ENCODE results near the gene EFCAB8.

The EFCAB8 gene

GRCh38 chr20:33002087-33002808, 143.5 kb downstream of the EFCAB8 start:
- no peak overlapping the region for H3K4me3 ChIP-seq (ENCODE audit: low read length in 2 of 2)
- no peaks in the 10 kb centered on the region for H3K4me1 ChIP-seq (ENCODE audit: control insufficient read depth, insufficient read depth, low read length)
- H3K36me3 ChIP-seq (ENCODE audit: control insufficient read depth in 2 of 2, insufficient read depth in 2 of 2, low read length in 2 of 2) = no peaks in the 10 kb centered on the region
- H3K27ac ChIP-seq (ENCODE audit: low read length) = no peak overlapping the region
- H3K27me3 ChIP-seq (ENCODE audit: control insufficient read depth in 1 of 2, insufficient read depth in 2 of 2, low read length in 2 of 2) = peaks cover 0 to 4% of the 10 kb centered on the region in 2 donors
- peaks cover 4 to 15% of the 10 kb centered on the region in 2 donors for H3K9me3 ChIP-seq (ENCODE audit: control insufficient read depth in 2 of 2, low read length in 2 of 2)
- H3K9ac ChIP-seq (ENCODE audit: low read length in 2 of 2) = no peak overlapping the region

GRCh38 chr20:33004141-33004751, 145.5 kb downstream of the EFCAB8 start, which contains the start of gene SUN5:
SUN5 (minus strand) TSS chr20:33004433; CDS start chr20:33004340, 93 bp downstream.
- Histone ChIP-seq H3K4me3 (ENCODE audit: low read length in 2 of 2) (no peak within 1 kb of the TSS), H3K27me3 (ENCODE audit: control insufficient read depth in 1 of 2, insufficient read depth in 2 of 2, low read length in 2 of 2) (peaks cover 0 to 4% of the 10 kb centered on the region in 2 donors), H3K4me1 (ENCODE audit: control insufficient read depth, insufficient read depth, low read length) (no peaks in the 10 kb centered on the region), H3K36me3 (ENCODE audit: control insufficient read depth in 2 of 2, insufficient read depth in 2 of 2, low read length in 2 of 2) (no peaks in the 10 kb centered on the region), H3K27ac (ENCODE audit: low read length) (no peak within 1 kb of the TSS), H3K9me3 (ENCODE audit: control insufficient read depth in 2 of 2, low read length in 2 of 2) (peaks cover 4 to 15% of the 10 kb centered on the region in 2 donors), H3K9ac (ENCODE audit: low read length in 2 of 2) (no peak within 1 kb of the TSS)

- Histone ChIP-seq H3K27me3 (ENCODE audit: control insufficient read depth in 1 of 2, insufficient read depth in 2 of 2, low read length in 2 of 2) (peaks cover 0 to 4% of the 10 kb centered on the region in 2 donors), H3K9ac (ENCODE audit: low read length in 2 of 2) (no peak overlapping the region), H3K4me3 (ENCODE audit: low read length in 2 of 2) (no peak overlapping the region), H3K9me3 (ENCODE audit: control insufficient read depth in 2 of 2, low read length in 2 of 2) (peaks cover 4 to 15% of the 10 kb centered on the region in 2 donors), H3K4me1 (ENCODE audit: control insufficient read depth, insufficient read depth, low read length) (no peaks in the 10 kb centered on the region), H3K27ac (ENCODE audit: low read length) (no peak overlapping the region), H3K36me3 (ENCODE audit: control insufficient read depth in 2 of 2, insufficient read depth in 2 of 2, low read length in 2 of 2) (no peaks in the 10 kb centered on the region)
Observed at GRCh38 chr20:33005132-33005566, 146.4 kb downstream of the EFCAB8 start.

GRCh38 chr20:33005908-33006775, 147.4 kb downstream of the EFCAB8 start:
- no peaks in the 10 kb centered on the region for H3K36me3 ChIP-seq (ENCODE audit: control insufficient read depth in 2 of 2, insufficient read depth in 2 of 2, low read length in 2 of 2)
- no peaks in the 10 kb centered on the region for H3K4me1 ChIP-seq (ENCODE audit: control insufficient read depth, insufficient read depth, low read length)
- no peak overlapping the region for H3K9ac ChIP-seq (ENCODE audit: low read length in 2 of 2)

GRCh38 chr20:33006776-33007375, 148.2 kb downstream of the EFCAB8 start:
- Histone ChIP-seq H3K4me1 (ENCODE audit: control insufficient read depth, insufficient read depth, low read length) (no peaks in the 10 kb centered on the region), H3K4me3 (ENCODE audit: low read length in 2 of 2) (no peak overlapping the region), H3K9me3 (ENCODE audit: control insufficient read depth in 2 of 2, low read length in 2 of 2) (peaks cover 4 to 15% of the 10 kb centered on the region in 2 donors), H3K9ac (ENCODE audit: low read length in 2 of 2) (no peak overlapping the region), H3K36me3 (ENCODE audit: control insufficient read depth in 2 of 2, insufficient read depth in 2 of 2, low read length in 2 of 2) (no peaks in the 10 kb centered on the region), H3K27ac (ENCODE audit: low read length) (no peak overlapping the region), H3K27me3 (ENCODE audit: control insufficient read depth in 1 of 2, insufficient read depth in 2 of 2, low read length in 2 of 2) (peaks cover 0 to 4% of the 10 kb centered on the region in 2 donors)

More at GRCh38 chr20:33005908-33006775, 147.4 kb downstream of the EFCAB8 start:
- Histone ChIP-seq H3K27me3 (ENCODE audit: control insufficient read depth in 1 of 2, insufficient read depth in 2 of 2, low read length in 2 of 2) (peaks cover 0 to 4% of the 10 kb centered on the region in 2 donors), H3K27ac (ENCODE audit: low read length) (no peak overlapping the region), H3K9me3 (ENCODE audit: control insufficient read depth in 2 of 2, low read length in 2 of 2) (peaks cover 4 to 15% of the 10 kb centered on the region in 2 donors), H3K4me3 (ENCODE audit: low read length in 2 of 2) (no peak overlapping the region)

GRCh38 chr20:33007376-33008335, 148.9 kb downstream of the EFCAB8 start, which contains the start of gene BPIFB2:
BPIFB2 (plus strand) TSS chr20:33007704; CDS start chr20:33008575, 871 bp downstream.
- H3K36me3 ChIP-seq (ENCODE audit: control insufficient read depth in 2 of 2, insufficient read depth in 2 of 2, low read length in 2 of 2) = no peaks in the 10 kb centered on the region
- peaks cover 4 to 15% of the 10 kb centered on the region in 2 donors for H3K9me3 ChIP-seq (ENCODE audit: control insufficient read depth in 2 of 2, low read length in 2 of 2)
- H3K27me3 ChIP-seq (ENCODE audit: control insufficient read depth in 1 of 2, insufficient read depth in 2 of 2, low read length in 2 of 2) = peaks cover 3 to 4% of the 10 kb centered on the region in 2 donors
- H3K4me1 ChIP-seq (ENCODE audit: control insufficient read depth, insufficient read depth, low read length) = no peaks in the 10 kb centered on the region
- H3K27ac ChIP-seq (ENCODE audit: low read length) = no peak within 1 kb of the TSS
- H3K9ac ChIP-seq (ENCODE audit: low read length in 2 of 2) = no peak within 1 kb of the TSS
- H3K4me3 ChIP-seq (ENCODE audit: low read length in 2 of 2) = no peak within 1 kb of the TSS

- no peak overlapping the region for H3K9ac ChIP-seq (ENCODE audit: low read length in 2 of 2)
- H3K4me1 ChIP-seq (ENCODE audit: control insufficient read depth, insufficient read depth, low read length) = no peaks in the 10 kb centered on the region
- no peak overlapping the region for H3K4me3 ChIP-seq (ENCODE audit: low read length in 2 of 2)
- peaks cover 4 to 6% of the 10 kb centered on the region in 2 donors for H3K27me3 ChIP-seq (ENCODE audit: control insufficient read depth in 1 of 2, insufficient read depth in 2 of 2, low read length in 2 of 2)
- no peaks in the 10 kb centered on the region for H3K36me3 ChIP-seq (ENCODE audit: control insufficient read depth in 2 of 2, insufficient read depth in 2 of 2, low read length in 2 of 2)
- H3K27ac ChIP-seq (ENCODE audit: low read length) = no peak overlapping the region
- peaks cover 4 to 15% of the 10 kb centered on the region in 2 donors for H3K9me3 ChIP-seq (ENCODE audit: control insufficient read depth in 2 of 2, low read length in 2 of 2)
Observed at GRCh38 chr20:33008336-33009213, 149.9 kb downstream of the EFCAB8 start.

- no peak overlapping the region for H3K27ac ChIP-seq (ENCODE audit: low read length)
- H3K9ac ChIP-seq (ENCODE audit: low read length in 2 of 2) = no peak overlapping the region
- peaks cover 4 to 12% of the 10 kb centered on the region in 2 donors for H3K9me3 ChIP-seq (ENCODE audit: control insufficient read depth in 2 of 2, low read length in 2 of 2)
- no peaks in the 10 kb centered on the region for H3K36me3 ChIP-seq (ENCODE audit: control insufficient read depth in 2 of 2, insufficient read depth in 2 of 2, low read length in 2 of 2)
- no peaks in the 10 kb centered on the region for H3K4me1 ChIP-seq (ENCODE audit: control insufficient read depth, insufficient read depth, low read length)
- H3K4me3 ChIP-seq (ENCODE audit: low read length in 2 of 2) = no peak overlapping the region
- peaks cover 4 to 11% of the 10 kb centered on the region in 2 donors for H3K27me3 ChIP-seq (ENCODE audit: control insufficient read depth in 1 of 2, insufficient read depth in 2 of 2, low read length in 2 of 2)
Observed at GRCh38 chr20:33009214-33010132, 150.8 kb downstream of the EFCAB8 start.
